Measurements from ENCODE around the gene IQSEC1.

The IQSEC1 gene

DNA sequence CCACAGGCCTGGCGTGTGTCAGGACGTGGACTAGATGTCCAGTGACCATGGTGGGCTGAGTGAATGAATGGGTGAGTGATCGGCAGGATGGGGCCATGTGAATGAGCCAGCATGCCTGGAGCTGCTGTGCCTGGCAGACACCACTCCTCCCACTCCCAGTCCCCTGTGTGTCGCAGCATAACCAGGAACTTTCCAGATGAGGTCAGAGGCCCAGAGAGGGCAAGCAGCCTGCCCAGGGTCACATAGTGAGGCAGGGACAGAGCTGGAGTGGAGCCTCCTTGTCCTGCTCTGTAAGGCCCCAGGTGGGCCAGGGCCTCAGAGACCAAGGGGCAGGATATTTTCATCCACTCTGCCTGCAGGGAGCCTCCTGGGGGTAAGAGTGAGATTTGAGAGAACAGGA lies 6.4 kb downstream of the IQSEC1 start:
- H3K9me3 ChIP-seq (ENCODE audit: control insufficient read depth in 2 of 2, low read length in 2 of 2) = no peaks in the 10 kb centered on the region
- peaks cover under 1% of the 10 kb centered on the region for H3K4me1 ChIP-seq (ENCODE audit: control insufficient read depth, insufficient read depth, low read length)
- H3K4me3 ChIP-seq (ENCODE audit: low read length in 2 of 2) = no peak overlapping the region
- H3K27me3 ChIP-seq (ENCODE audit: control insufficient read depth in 1 of 2, insufficient read depth in 2 of 2, low read length in 2 of 2) = no peaks in the 10 kb centered on the region
- no peaks in the 10 kb centered on the region for H3K36me3 ChIP-seq (ENCODE audit: control insufficient read depth in 2 of 2, insufficient read depth in 2 of 2, low read length in 2 of 2)
- H3K27ac ChIP-seq (ENCODE audit: low read length) = no peak overlapping the region
- H3K9ac ChIP-seq (ENCODE audit: low read length in 2 of 2) = no peak overlapping the region

DNA sequence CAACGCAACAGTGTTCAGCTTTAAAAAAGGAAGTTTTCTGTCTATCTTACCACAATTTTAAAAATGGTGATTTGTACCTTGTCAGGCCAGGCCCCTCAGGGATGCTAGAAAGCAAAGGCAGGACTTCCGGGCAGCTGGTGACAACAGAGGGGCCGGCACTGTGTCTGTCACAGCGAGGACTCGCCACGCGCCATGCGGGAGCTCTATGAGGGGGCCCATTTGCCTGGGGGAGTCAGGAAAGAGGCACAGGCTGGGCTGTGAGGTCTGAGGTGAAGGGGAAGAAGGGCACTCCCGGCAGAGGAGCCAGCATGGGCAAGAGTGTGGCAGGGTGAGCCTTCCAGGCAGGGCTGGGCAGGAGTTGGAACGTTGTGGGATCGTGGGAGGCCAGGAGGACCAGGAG lies 7.0 kb downstream of the IQSEC1 start:
- Histone ChIP-seq H3K4me1 (ENCODE audit: control insufficient read depth, insufficient read depth, low read length) (no peaks in the 10 kb centered on the region), H3K9me3 (ENCODE audit: control insufficient read depth in 2 of 2, low read length in 2 of 2) (no peaks in the 10 kb centered on the region), H3K27me3 (ENCODE audit: control insufficient read depth in 1 of 2, insufficient read depth in 2 of 2, low read length in 2 of 2) (no peaks in the 10 kb centered on the region), H3K4me3 (ENCODE audit: low read length in 2 of 2) (no peak overlapping the region), H3K27ac (ENCODE audit: low read length) (no peak overlapping the region), H3K9ac (ENCODE audit: low read length in 2 of 2) (no peak overlapping the region), H3K36me3 (ENCODE audit: control insufficient read depth in 2 of 2, insufficient read depth in 2 of 2, low read length in 2 of 2) (no peaks in the 10 kb centered on the region)

DNA sequence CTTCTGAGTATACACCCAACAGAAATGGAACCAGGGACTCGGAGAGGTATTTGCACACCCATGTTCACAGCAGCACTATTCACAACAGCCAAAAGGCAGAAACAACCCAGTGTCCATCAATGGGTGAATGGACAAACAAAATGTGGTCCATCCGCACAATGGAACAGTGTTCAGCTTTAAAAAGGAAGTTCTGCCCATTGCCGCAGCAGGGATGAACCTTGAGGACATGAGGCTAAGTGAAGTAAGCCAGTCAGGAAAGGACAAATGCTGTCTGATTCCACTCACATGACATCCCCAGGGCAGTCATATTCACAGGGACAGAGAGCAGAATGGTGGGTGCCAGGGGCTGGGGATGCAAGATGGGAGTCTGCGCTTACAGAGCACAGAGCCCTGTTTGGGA lies 7.5 kb downstream of the IQSEC1 start:
- H3K9ac ChIP-seq (ENCODE audit: low read length in 2 of 2) = no peak overlapping the region
- H3K9me3 ChIP-seq (ENCODE audit: control insufficient read depth in 2 of 2, low read length in 2 of 2) = no peaks in the 10 kb centered on the region
- H3K36me3 ChIP-seq (ENCODE audit: control insufficient read depth in 2 of 2, insufficient read depth in 2 of 2, low read length in 2 of 2) = no peaks in the 10 kb centered on the region
- no peaks in the 10 kb centered on the region for H3K4me1 ChIP-seq (ENCODE audit: control insufficient read depth, insufficient read depth, low read length)
- H3K27me3 ChIP-seq (ENCODE audit: control insufficient read depth in 1 of 2, insufficient read depth in 2 of 2, low read length in 2 of 2) = no peaks in the 10 kb centered on the region
- no peak overlapping the region for H3K4me3 ChIP-seq (ENCODE audit: low read length in 2 of 2)
- H3K27ac ChIP-seq (ENCODE audit: low read length) = no peak overlapping the region

DNA sequence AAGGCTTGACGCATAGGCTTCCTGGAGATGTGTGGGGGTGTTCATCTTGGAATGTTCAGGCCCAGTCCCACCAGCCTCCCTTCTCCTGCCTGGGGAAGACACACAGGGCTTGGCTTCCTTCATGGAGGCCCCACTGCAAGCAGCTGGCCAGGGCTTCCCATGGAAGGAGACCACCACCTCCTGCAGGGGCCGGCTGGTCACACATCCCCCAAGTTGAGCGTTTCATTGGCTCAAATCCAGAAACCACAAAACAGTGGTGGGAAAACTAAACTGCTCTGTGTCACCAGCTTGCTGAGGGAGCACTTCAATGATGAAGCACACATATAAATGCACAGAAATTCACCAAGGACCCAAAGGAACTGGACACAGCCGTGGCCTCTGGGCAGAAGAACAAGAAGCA lies 8.3 kb downstream of the IQSEC1 start:
- no peak overlapping the region for H3K4me3 ChIP-seq (ENCODE audit: low read length in 2 of 2)
- no peaks in the 10 kb centered on the region for H3K4me1 ChIP-seq (ENCODE audit: control insufficient read depth, insufficient read depth, low read length)
- no peak overlapping the region for H3K9ac ChIP-seq (ENCODE audit: low read length in 2 of 2)
- H3K36me3 ChIP-seq (ENCODE audit: control insufficient read depth in 2 of 2, insufficient read depth in 2 of 2, low read length in 2 of 2) = no peaks in the 10 kb centered on the region
- H3K27ac ChIP-seq (ENCODE audit: low read length) = no peak overlapping the region
- H3K9me3 ChIP-seq (ENCODE audit: control insufficient read depth in 2 of 2, low read length in 2 of 2) = no peaks in the 10 kb centered on the region
- no peaks in the 10 kb centered on the region for H3K27me3 ChIP-seq (ENCODE audit: control insufficient read depth in 1 of 2, insufficient read depth in 2 of 2, low read length in 2 of 2)

DNA sequence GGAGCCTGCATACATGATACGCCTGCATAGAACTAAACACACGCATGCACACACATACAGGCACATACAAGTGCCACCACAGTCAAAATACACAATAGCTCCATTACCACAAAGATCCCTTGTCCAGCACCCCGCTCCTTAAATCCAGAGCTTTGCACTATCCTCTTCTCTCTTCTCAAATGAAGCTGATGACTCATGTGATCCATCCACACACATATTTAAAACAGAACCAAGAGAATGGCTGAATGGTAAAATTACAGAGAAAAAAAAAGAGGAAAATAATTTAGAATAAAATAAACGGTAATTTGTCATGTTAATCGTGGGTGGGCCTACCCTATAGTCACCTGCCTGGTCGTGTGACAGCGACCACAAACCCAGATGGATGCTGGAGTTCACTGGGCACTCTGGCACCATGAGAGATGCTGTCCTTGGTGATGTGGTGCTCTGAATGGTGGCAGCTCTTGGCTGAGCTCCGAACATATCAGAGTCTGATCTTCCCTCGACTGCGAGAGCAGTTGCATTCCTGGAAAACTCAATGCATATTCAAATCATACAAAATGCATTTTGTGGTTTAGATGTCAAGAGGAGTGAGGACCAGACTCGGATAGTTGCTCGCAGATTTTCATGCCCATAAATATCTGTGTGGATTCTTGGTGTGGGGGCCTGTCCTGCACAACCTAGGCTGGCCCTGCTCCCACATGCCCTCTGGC lies 8.9 kb downstream of the IQSEC1 start:
- Histone ChIP-seq H3K36me3 (ENCODE audit: control insufficient read depth in 2 of 2, insufficient read depth in 2 of 2, low read length in 2 of 2) (no peaks in the 10 kb centered on the region), H3K27ac (ENCODE audit: low read length) (no peak overlapping the region), H3K9ac (ENCODE audit: low read length in 2 of 2) (no peak overlapping the region), H3K4me3 (ENCODE audit: low read length in 2 of 2) (no peak overlapping the region), H3K4me1 (ENCODE audit: control insufficient read depth, insufficient read depth, low read length) (no peaks in the 10 kb centered on the region), H3K27me3 (ENCODE audit: control insufficient read depth in 1 of 2, insufficient read depth in 2 of 2, low read length in 2 of 2) (no peaks in the 10 kb centered on the region), H3K9me3 (ENCODE audit: control insufficient read depth in 2 of 2, low read length in 2 of 2) (no peaks in the 10 kb centered on the region)

DNA sequence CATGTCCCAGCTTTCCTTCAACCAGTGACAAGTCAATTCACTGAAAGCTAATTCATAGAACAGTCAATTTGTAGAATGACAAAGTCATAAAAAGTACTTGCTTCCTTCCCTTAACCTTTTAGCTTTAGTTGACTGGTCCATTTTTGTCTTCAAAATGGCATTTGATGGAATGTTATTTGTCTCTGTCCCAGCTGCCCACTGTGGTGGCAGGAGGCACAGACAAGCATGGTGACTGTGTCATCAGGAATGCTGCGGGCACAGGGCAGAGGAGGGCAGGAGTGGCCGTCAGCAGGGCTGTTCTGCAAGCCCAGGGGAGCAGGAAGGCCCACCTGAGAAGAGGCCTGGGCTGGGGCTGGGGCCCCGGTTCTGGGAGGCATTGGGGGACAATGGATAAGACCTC lies 10.0 kb downstream of the IQSEC1 start:
- no peaks in the 10 kb centered on the region for H3K27me3 ChIP-seq (ENCODE audit: control insufficient read depth in 1 of 2, insufficient read depth in 2 of 2, low read length in 2 of 2)
- H3K4me3 ChIP-seq (ENCODE audit: low read length in 2 of 2) = no peak overlapping the region
- H3K36me3 ChIP-seq (ENCODE audit: control insufficient read depth in 2 of 2, insufficient read depth in 2 of 2, low read length in 2 of 2) = no peaks in the 10 kb centered on the region
- no peaks in the 10 kb centered on the region for H3K9me3 ChIP-seq (ENCODE audit: control insufficient read depth in 2 of 2, low read length in 2 of 2)
- no peaks in the 10 kb centered on the region for H3K4me1 ChIP-seq (ENCODE audit: control insufficient read depth, insufficient read depth, low read length)
- no peak overlapping the region for H3K27ac ChIP-seq (ENCODE audit: low read length)
- no peak overlapping the region for H3K9ac ChIP-seq (ENCODE audit: low read length in 2 of 2)

DNA sequence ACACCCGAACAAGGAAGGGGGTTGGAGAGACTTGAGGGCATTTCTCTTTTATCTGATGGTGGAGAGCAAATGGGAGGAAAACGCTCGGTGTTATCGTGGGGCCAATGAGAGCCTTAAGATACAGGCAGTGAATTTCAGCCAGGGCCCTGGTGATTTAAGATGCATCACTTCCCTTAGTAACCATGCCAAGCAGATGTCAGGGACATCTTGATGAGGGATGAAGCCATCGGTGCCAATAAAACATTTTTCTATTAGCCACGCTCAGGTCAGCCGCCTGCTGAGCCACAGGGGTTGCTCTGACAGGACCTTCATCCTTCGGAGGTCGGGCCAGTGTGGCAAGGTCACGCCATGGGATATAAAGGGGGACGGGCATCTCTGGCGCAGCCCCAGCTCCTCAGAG lies 10.6 kb downstream of the IQSEC1 start:
- Histone ChIP-seq H3K27ac (ENCODE audit: low read length) (no peak overlapping the region), H3K27me3 (ENCODE audit: control insufficient read depth in 1 of 2, insufficient read depth in 2 of 2, low read length in 2 of 2) (no peaks in the 10 kb centered on the region), H3K9ac (ENCODE audit: low read length in 2 of 2) (no peak overlapping the region), H3K9me3 (ENCODE audit: control insufficient read depth in 2 of 2, low read length in 2 of 2) (no peaks in the 10 kb centered on the region), H3K36me3 (ENCODE audit: control insufficient read depth in 2 of 2, insufficient read depth in 2 of 2, low read length in 2 of 2) (no peaks in the 10 kb centered on the region), H3K4me3 (ENCODE audit: low read length in 2 of 2) (no peak overlapping the region), H3K4me1 (ENCODE audit: control insufficient read depth, insufficient read depth, low read length) (no peaks in the 10 kb centered on the region)

DNA sequence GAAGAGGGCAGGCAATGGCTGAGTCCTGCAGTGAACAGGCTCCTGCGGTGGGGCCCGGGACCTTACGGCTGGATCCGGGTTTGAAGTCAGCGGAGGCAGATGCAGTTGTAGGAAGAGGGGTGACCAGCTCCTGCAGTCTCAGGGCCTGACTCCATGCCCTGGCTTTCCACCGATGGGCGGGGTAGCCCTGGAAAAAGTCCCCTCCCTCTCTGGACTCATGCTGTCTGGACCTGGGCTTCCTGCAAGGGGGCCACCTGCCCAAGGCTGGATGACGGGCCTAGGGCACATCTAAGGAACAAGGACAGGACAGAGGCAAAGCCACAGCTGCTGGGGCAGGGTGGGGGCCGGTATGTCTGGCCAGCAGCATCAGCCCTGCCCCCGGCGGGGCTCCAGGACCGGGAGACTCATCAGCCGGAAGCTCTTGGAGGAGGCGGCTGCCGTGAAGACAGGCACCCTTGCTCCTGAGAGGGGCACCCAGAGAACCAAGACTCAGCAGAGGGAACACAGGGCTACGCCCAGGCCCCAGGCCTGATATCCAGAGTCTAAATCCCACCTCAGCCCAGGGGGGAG lies 12.8 kb downstream of the IQSEC1 start:
- Histone ChIP-seq H3K36me3 (ENCODE audit: control insufficient read depth in 2 of 2, insufficient read depth in 2 of 2, low read length in 2 of 2) (no peaks in the 10 kb centered on the region), H3K4me3 (ENCODE audit: low read length in 2 of 2) (no peak overlapping the region), H3K9ac (ENCODE audit: low read length in 2 of 2) (no peak overlapping the region), H3K9me3 (ENCODE audit: control insufficient read depth in 2 of 2, low read length in 2 of 2) (no peaks in the 10 kb centered on the region), H3K27ac (ENCODE audit: low read length) (no peak overlapping the region), H3K4me1 (ENCODE audit: control insufficient read depth, insufficient read depth, low read length) (no peaks in the 10 kb centered on the region), H3K27me3 (ENCODE audit: control insufficient read depth in 1 of 2, insufficient read depth in 2 of 2, low read length in 2 of 2) (no peaks in the 10 kb centered on the region)

DNA sequence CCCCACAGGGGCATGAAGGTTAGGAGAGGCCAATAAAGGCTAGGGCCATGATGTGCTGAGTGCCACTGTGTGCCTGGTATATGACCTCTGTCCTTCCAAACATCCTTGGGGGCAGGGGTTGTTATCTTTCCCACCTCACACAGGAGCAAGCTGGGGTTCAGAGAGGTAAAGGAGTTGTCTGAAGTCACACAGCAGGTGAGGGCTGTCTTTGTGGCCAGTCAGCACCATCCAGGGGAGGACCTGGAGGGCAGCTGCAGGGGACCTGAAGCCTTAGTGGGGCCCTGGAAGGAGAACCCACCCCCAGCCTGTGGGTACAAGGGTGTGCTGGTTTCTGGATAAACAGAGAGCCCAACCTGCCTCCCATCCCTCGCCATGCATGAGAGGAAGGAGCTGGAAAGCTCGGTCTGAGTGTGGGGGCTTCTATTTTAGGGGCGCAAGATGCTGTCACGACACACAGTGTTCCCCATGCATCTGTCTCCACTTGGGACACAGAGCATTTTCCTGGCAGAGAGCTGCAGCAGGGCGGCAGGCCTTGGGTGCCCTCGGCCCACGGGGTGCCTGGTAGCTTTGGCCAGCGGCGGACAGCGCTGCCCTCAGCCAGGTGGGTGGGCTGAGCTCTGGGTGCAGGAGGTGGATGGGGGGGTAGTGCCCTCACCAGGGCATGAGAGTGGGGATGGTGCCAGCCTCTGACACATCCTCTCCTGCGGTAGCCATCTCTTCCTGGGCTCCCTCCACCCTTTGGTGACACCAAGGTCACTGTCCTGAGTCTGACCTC lies 14.7 kb downstream of the IQSEC1 start:
- Histone ChIP-seq H3K4me1 (ENCODE audit: control insufficient read depth, insufficient read depth, low read length) (no peaks in the 10 kb centered on the region), H3K9me3 (ENCODE audit: control insufficient read depth in 2 of 2, low read length in 2 of 2) (no peaks in the 10 kb centered on the region), H3K27me3 (ENCODE audit: control insufficient read depth in 1 of 2, insufficient read depth in 2 of 2, low read length in 2 of 2) (no peaks in the 10 kb centered on the region), H3K36me3 (ENCODE audit: control insufficient read depth in 2 of 2, insufficient read depth in 2 of 2, low read length in 2 of 2) (no peaks in the 10 kb centered on the region), H3K27ac (ENCODE audit: low read length) (no peak overlapping the region), H3K4me3 (ENCODE audit: low read length in 2 of 2) (no peak overlapping the region), H3K9ac (ENCODE audit: low read length in 2 of 2) (no peak overlapping the region)

DNA sequence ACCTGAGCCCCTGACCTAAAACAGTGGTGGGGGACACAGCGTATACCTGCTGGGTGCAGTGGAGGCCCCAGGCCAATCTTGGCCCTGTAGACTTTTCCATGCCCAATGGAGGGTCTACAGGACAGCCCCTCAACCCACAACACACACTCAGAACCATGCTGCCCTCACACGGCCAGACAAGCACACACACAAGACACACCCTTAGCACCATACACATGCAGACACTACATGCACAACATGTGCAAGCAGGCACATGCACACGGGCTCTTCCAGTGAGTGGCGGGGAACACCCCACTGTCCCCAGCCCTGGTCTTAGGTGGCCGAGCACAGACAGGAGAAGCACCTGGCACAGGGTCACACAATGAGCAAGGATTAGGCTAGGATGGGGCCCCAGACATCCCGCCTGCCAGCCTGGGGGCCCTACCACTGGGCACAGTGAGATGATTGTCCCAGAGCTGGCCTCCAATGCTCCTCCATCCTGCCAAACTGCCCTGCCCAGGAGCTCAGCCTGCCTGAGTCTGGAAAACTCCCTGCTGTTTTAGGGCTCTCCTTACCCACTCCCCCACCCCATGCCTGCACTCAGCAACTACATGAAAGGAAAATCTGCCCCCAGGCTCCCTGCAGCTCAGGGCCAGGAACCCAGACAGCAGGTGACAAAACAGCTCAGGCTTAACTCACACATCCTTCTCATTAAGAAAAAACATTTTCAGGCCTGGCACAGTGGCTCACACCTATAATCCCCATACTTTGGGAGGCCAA lies 15.8 kb downstream of the IQSEC1 start:
- no peaks in the 10 kb centered on the region for H3K36me3 ChIP-seq (ENCODE audit: control insufficient read depth in 2 of 2, insufficient read depth in 2 of 2, low read length in 2 of 2)
- no peaks in the 10 kb centered on the region for H3K9me3 ChIP-seq (ENCODE audit: control insufficient read depth in 2 of 2, low read length in 2 of 2)
- no peak overlapping the region for H3K9ac ChIP-seq (ENCODE audit: low read length in 2 of 2)
- no peaks in the 10 kb centered on the region for H3K27me3 ChIP-seq (ENCODE audit: control insufficient read depth in 1 of 2, insufficient read depth in 2 of 2, low read length in 2 of 2)
- no peak overlapping the region for H3K27ac ChIP-seq (ENCODE audit: low read length)
- H3K4me1 ChIP-seq (ENCODE audit: control insufficient read depth, insufficient read depth, low read length) = no peaks in the 10 kb centered on the region
- H3K4me3 ChIP-seq (ENCODE audit: low read length in 2 of 2) = no peak overlapping the region
